GM23338 (cell line): Measurements from ENCODE around the gene KCNMB2.

Experiments used
- EZH2 ChIP-seq: fragments of 200-600 bp; sonication (generic); IDR thresholded peaks from one replicate; pipeline ENCODE4 v1.8.0; 2017; ENCODE audit warnings: antibody characterized with exemption, mild to moderate bottlenecking, low read depth; ENCODE audit not compliant: unreplicated experiment
- EZH2phosphoT487 ChIP-seq: fragments of 200-600 bp; sonication (generic); IDR thresholded peaks from one replicate; pipeline ENCODE4 v1.8.1; 2018; ENCODE audit warnings: antibody characterized with exemption; ENCODE audit not compliant: unreplicated experiment
- POLR2AphosphoS5 ChIP-seq: IDR thresholded peaks from 2 replicates; pipeline ENCODE4 v1.6.1; 2016; ENCODE audit warnings: antibody characterized with exemption, low read depth
- STAT1 ChIP-seq: IDR thresholded peaks from one replicate; pipeline ENCODE4 v1.6.1; 2016; ENCODE audit warnings: antibody characterized with exemption; ENCODE audit not compliant: unreplicated experiment
- TF ChIP-seq, protein P1 (sequence below), 2 experiments: fragments of 200-600 bp in 1 of 2; sonication (generic) in 1 of 2; conservative IDR thresholded peaks; 2 replicates each; pipeline versions ENCODE4 v1.5.1 to v1.6.1; 2016 to 2017; ENCODE audit warnings: antibody characterized with exemption in 2 of 2, low read depth in 2 of 2, mild to moderate bottlenecking in 2 of 2, moderate library complexity in 1 of 2

DNA sequence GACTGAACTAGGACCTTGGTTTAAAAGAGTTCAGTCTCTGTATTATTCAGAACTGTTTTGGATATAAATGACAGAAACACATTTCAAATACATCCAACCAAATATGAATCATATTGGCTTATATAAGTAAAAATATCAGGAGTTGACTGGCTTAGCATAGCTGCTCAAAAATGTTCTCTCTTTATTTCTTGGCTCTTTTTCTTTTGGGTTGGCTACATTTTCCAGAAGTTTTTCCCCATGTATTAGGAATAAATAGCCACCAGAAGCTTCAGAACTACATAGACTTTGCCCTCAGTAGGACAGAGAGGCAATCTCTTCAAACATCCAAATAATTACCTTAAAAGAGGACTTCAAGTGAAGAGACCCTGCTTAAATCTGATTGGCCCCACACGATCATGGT, 32.7 kb downstream of the KCNMB2 start:
- TF ChIP-seq EZH2phosphoT487 (no peak), EZH2 (no peak), POLR2AphosphoS5 (no peak), STAT1 (no peak)
- TF ChIP-seq, protein P1, sequence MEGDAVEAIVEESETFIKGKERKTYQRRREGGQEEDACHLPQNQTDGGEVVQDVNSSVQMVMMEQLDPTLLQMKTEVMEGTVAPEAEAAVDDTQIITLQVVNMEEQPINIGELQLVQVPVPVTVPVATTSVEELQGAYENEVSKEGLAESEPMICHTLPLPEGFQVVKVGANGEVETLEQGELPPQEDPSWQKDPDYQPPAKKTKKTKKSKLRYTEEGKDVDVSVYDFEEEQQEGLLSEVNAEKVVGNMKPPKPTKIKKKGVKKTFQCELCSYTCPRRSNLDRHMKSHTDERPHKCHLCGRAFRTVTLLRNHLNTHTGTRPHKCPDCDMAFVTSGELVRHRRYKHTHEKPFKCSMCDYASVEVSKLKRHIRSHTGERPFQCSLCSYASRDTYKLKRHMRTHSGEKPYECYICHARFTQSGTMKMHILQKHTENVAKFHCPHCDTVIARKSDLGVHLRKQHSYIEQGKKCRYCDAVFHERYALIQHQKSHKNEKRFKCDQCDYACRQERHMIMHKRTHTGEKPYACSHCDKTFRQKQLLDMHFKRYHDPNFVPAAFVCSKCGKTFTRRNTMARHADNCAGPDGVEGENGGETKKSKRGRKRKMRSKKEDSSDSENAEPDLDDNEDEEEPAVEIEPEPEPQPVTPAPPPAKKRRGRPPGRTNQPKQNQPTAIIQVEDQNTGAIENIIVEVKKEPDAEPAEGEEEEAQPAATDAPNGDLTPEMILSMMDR (conservative IDR thresholded peaks at IDR 0.05; ENCODE audit: low read depth in 2 of 2): no peak
